Neural progenitor cell (in vitro differentiated cells): ENCODE measurements around the gene EEF1AKMT4.

Source experiments
- CTCF ChIP-seq: fragments of 200-600 bp; sonication (generic); IDR thresholded peaks from 2 replicates; pipeline ENCODE4 v1.5.1; 2017; ENCODE audit warnings: antibody characterized with exemption, mild to moderate bottlenecking
- EZH2 ChIP-seq: fragments of 200-600 bp; sonication (generic); IDR thresholded peaks from 2 replicates; pipeline ENCODE4 v1.6.1; 2017; ENCODE audit warnings: antibody characterized with exemption, mild to moderate bottlenecking, moderate library complexity
- EZH2phosphoT487 ChIP-seq: fragments of 200-600 bp; sonication (generic); IDR thresholded peaks from 2 replicates; pipeline ENCODE4 v1.6.1; 2017; ENCODE audit warnings: antibody characterized with exemption

DNA sequence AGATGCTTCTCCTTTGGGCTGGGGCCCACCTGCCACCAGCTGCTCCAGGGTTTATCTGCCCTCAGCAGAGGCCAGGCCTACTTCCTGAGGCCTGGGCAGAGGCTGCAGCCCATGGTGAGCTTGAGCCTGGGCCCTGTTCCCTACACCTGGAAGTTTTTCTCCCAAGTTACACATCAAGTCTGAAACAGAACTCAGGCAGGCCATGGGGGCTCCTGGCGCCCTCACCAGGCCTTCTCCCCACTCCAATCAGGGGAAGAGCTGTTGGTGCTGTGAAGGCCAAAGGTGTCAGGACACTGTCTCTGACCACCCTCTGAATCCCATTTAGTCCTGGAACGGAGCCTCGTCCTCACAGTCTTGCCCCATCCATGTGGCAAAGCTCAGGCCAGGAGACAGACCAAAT, 12.8 kb upstream of the EEF1AKMT4 start:
- TF ChIP-seq CTCF = no peak
- no peak for TF ChIP-seq EZH2phosphoT487
- TF ChIP-seq EZH2 = no peak
